Muscle of back (tissue), 11 donors: ENCODE results near the gene ZCCHC2. TPM values are rescaled to one million over a fixed set of nuclear protein-coding genes. Genes with fewer than 3 reads are reported as not detected.

ENCODE experiments used
- DNase-seq, 3 donors: peaks; one replicate each; pipeline versions ENCODE4 v3.0.0 to v3.0.0-alpha.2; 2013
- polyA plus RNA-seq, 10 donors: library from polyadenylated mRNA; unstranded; fragments of 120-200 nt; gene quantifications; one replicate each; pipeline ENCODE4 v1.2.1, GENCODE V29; 2013; ENCODE audit not compliant: insufficient read length in 10 of 10

ZCCHC2 gene
- polyA plus RNA-seq, 10 donors = 5.5 to 10.6 (median 9.3) TPM

GRCh38 chr18:62509779-62510178 lies 13.0 kb upstream of the ZCCHC2 start:
- DNase-seq = no peak

- no peak for DNase-seq
Observed at GRCh38 chr18:62510789-62511188, 12.0 kb upstream of the ZCCHC2 start.

DNA sequence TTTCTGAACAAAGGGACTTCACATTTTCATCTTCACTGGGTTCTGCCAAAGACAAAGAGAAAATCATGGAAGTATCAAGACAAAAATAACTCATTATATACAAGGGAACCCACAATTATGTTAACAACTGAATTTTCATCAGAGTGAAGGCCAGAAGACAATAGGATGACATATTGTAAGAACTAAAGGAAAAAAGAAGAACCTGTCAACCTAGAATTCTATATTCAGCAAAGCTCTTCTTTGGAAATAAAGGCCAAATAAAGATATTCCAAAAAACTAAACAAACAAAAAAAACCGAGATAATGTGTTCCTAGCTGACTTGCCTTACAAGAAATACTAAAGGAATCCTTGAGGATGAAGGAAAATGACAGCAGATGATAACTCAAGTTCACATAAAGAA lies 10.3 kb upstream of the ZCCHC2 start:
- no peak for DNase-seq

DNA sequence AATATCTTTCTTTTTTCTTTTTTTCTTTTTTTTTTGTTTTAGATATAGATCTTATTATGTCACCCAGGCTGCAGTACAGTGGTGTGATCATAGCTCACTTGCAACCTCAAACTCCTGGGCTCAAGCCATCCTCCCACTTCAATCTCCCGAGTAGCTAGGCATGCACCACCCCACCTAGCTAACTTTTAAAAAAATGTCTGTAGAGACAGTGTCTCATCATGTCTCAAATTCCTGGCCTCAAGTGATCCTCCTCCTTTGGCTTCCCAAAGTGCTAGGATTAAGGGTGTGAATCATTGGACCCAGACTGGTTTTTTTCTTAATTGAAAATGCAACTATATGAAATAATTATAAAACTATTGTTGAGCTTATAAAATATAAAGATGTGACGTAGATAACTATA lies 9.8 kb upstream of the ZCCHC2 start:
- no peak for DNase-seq

DNA sequence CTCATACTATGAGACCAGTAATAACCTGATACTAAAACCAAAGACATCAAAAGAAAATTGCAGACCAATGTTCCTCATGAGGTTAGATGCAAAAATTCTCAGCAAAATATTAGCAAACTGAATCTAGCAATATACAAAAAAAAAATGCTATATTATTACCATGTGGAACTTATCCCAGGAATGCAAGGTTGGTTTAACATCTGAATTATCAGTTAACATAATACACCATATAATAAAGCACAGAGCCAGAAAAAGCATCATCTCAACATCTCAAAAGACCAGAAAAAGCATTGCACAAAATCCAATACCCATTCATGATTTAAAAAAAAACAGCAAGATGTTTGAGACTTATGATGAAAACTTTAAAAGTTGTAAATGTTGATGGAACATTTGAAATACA lies 8.3 kb upstream of the ZCCHC2 start:
- DNase-seq = no peak

GRCh38 chr18:62516242-62516641 lies 6.6 kb upstream of the ZCCHC2 start:
- no peak for DNase-seq

DNA sequence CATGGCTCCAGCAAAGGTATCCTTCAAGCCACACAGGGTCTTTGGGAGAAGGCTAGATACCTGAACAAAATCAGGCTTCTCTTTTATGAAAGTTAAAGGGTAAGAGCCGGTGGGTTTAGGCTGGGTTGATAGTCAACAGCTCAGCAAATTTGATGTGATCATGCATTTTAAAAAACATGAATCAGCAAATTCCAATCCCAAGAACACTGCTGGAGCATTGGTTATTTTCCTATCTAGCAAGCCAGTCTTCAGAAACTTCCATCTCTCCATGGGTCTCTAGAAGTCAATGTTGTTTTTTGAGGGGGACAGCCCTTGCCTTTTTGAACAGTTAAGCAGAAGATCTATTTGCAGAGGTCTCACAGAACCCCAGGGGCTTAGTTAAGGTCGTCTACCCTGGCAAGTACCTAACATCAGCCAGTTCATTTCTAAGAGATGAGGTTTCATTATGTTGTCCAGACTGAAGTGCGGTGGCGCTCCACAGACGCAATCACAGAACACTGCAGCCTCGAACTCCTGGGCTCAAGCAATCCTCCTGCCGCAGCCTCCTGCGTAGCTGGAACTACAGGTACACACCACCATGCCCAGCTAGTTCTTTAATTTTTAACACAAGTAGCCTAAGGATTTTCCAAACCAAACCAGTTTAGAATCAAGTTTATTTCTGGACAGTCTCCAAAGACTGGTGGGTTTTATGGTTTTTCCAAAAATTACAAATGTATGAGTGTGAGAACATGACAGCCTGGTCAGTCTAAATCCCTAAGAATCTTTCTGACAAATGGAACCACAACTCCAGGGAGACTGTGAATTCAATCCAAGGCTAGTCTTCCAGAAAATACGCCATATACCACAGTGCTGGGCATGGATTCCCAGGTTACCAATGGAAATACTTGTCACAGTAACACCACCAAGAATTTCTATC lies 4.1 kb upstream of the ZCCHC2 start:
- DNase-seq = no peak

- no peak for DNase-seq
Observed at GRCh38 chr18:62519684-62520083, 3.1 kb upstream of the ZCCHC2 start.

GRCh38 chr18:62521082-62521481 lies 1.7 kb upstream of the ZCCHC2 start:
- DNase-seq = no peak

GRCh38 chr18:62521593-62521992 lies 1.2 kb upstream of the ZCCHC2 start:
- no peak for DNase-seq

- DNase-seq = no peak
Observed at GRCh38 chr18:62522178-62522503, 684 bp upstream of the ZCCHC2 start.

GRCh38 chr18:62523255-62523588 lies 397 bp downstream of the ZCCHC2 start:
- no peak for DNase-seq

GRCh38 chr18:62523631-62524439 lies 1.0 kb downstream of the ZCCHC2 start:
- peak in 2 of 3 donors; percentile 57 to 86 for DNase-seq

GRCh38 chr18:62524440-62525200 lies 1.8 kb downstream of the ZCCHC2 start:
- peak in 2 of 3 donors; percentile 63 to 86 for DNase-seq

DNA sequence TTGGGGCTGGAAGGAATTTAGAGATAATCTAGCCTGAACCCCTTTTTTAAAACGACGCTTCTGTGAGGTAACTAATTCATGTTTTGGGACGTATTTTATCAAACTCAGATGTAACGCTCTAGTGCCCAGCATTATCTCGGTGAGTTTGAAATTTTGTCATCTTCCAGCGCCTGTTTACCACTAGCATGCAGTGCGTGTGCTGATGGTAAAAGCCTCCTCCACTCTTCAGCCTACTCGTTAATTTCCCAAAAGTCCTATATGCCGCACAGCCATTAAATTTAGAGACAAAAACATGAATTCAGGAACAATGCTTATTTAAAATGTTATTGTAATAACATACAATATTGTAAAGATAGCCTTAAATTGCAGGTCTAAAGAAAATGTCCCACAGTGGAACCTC lies 2.8 kb downstream of the ZCCHC2 start:
- no peak for DNase-seq

DNA sequence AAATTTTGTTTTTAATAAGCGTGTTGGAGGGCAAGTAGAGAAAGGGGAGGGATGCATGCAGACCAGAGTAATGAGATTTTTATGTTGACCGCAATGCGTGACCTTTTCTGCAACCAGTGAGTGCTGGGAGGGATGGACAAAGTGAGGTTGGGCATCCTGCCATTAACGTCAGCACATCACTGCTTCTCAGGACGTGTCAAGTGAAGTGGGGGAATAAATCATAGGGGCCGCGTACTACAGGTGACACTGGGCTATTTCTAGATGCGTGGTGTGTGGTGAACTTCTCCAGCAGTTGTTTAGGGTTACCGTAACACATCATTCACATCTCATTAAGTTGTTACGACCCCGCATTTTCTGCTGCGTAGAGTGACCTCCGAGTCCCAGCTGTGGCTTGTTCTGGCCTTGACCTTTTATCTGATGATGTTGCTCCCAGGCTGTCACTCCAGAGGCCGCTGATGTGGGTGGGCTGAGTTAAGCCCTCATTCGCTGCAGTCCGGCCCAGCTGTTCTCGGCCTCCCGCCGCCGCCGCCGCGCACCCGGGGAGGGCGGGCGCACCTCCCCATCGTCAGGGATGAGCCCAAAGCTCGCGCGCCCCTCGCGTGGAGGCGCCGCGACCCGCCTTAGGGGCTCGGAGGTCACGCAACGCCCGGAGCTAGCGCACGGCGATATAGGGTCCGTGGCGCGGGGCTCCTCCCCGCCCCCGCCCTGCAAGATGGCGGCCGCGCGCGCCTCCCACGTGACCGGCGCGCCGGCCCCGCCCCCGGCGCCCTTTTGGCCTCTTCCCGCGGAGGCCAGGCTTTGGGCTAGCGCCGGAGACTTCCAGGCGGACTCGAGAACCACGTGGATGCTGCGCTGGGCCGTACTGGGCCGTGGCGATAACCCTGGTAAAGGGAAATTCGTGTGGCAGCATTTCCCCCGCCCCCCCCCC lies 3.5 kb downstream of the ZCCHC2 start:
- DNase-seq = peak; percentile 75 to 95 (median 90)

DNA sequence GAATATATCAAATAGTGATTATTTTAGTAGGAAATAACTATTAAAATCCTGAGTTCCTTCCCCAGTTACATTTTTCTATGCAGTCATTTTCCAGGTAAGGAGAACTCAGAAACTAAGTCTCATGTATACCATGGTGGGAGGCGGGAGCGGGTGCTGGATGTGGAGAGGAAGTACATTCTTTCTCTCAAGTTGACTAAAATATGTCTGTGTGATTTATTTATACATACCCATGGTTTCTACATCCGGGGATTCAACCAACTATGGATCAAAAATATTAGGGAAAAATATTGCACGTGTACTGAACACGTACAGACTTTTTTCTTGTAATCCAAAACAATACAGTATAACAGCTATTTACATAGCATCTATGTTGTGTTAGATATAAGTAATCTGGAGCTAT lies 6.8 kb downstream of the ZCCHC2 start:
- no peak for DNase-seq

GRCh38 chr18:62531078-62531477 lies 8.3 kb downstream of the ZCCHC2 start:
- no peak for DNase-seq

DNA sequence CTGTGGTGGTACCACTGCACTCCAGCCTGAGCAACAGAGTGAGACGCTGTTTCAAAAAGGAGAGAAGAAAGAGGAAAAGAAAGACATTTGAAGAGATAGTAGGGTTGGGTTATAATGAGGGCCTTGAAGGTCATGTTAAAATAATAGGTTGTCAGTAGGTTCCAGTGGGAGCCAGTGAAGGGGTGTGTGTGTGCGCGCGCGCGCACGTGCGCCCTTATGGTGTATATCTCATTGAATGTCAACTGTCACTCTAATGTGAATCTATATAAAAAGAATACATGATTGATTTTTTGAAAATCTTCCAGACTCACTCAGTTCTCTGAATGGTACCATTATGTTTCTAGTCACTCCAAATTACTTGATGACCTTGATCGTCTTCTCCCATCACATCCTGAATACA lies 9.1 kb downstream of the ZCCHC2 start:
- no peak for DNase-seq

DNA sequence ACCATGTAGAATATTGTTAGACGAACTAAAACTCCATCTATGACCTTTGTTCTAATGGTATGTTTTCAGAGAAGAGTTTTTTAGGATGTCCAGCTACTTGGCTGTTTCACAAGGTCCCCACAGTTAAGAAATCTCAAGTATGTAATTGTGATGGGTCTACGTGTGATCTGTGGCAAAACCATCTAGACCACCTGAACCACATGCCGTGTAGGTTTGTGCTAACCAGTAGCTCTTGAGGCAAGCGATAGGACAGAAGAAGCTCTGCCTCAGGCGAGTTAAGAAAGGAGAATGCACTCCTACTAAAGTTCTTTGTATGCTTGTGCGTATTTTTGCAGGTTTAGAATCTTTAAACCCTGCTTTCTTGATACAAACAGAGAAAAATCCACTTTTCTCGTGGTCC lies 13.2 kb downstream of the ZCCHC2 start:
- DNase-seq = no peak
